Measurements from ENCODE around the gene CCSER1.
A peak's percentile ranks its signal among the peaks of the same experiment; 100 is the strongest.
"Not testable (repeated sequence)": the region's sequence is repeated elsewhere in the genome, so short reads cannot be mapped to it uniquely, and the experiment has no call there.

The CCSER1 gene

GRCh38 chr4:91220315-91220714 lies 1093.1 kb downstream of the CCSER1 start:
- DNase-seq, result peak; percentile 16

GRCh38 chr4:91222014-91222413 lies 1094.8 kb downstream of the CCSER1 start:
- peak; percentile 9 for DNase-seq

- DNase-seq, result no peak
These were observed 1099.7 kb downstream of the CCSER1 start for GRCh38 chr4:91226867-91227266.

- no peak for DNase-seq
These were observed 1101.5 kb downstream of the CCSER1 start for GRCh38 chr4:91228659-91229058.

GRCh38 chr4:91233164-91233563 lies 1106.0 kb downstream of the CCSER1 start:
- no peak for DNase-seq

GRCh38 chr4:91243132-91243531 lies 1115.9 kb downstream of the CCSER1 start:
- no peak for DNase-seq

GRCh38 chr4:91256043-91256442 lies 1128.8 kb downstream of the CCSER1 start:
- no peak for DNase-seq

GRCh38 chr4:91256751-91257150 lies 1129.6 kb downstream of the CCSER1 start:
- no peak for DNase-seq

GRCh38 chr4:91257721-91258120 lies 1130.5 kb downstream of the CCSER1 start:
- DNase-seq, result no peak

GRCh38 chr4:91258326-91258725 lies 1131.1 kb downstream of the CCSER1 start:
- no peak for DNase-seq

GRCh38 chr4:91267543-91267942 lies 1140.3 kb downstream of the CCSER1 start:
- no peak for DNase-seq

- DNase-seq, result not testable (repeated sequence)
These were observed 1141.3 kb downstream of the CCSER1 start for GRCh38 chr4:91268481-91268880.

GRCh38 chr4:91268913-91269312 lies 1141.7 kb downstream of the CCSER1 start:
- no peak for DNase-seq

- no peak for DNase-seq
These were observed 1152.7 kb downstream of the CCSER1 start for GRCh38 chr4:91279899-91280298.

- DNase-seq, result no peak
These were observed 1153.5 kb downstream of the CCSER1 start for GRCh38 chr4:91280551-91281290.

- DNase-seq, result no peak
These were observed 1155.0 kb downstream of the CCSER1 start for GRCh38 chr4:91282217-91282616.

GRCh38 chr4:91283726-91284230 lies 1156.6 kb downstream of the CCSER1 start:
- no peak for DNase-seq

- DNase-seq, result no peak
These were observed 1157.3 kb downstream of the CCSER1 start for GRCh38 chr4:91284480-91284879.

GRCh38 chr4:91285487-91285886 lies 1158.3 kb downstream of the CCSER1 start:
- no peak for DNase-seq

- DNase-seq, result no peak
These were observed 1161.6 kb downstream of the CCSER1 start for GRCh38 chr4:91288702-91289311.

GRCh38 chr4:91298156-91298700 lies 1171.0 kb downstream of the CCSER1 start:
- DNase-seq, result no peak

- no peak for DNase-seq
These were observed 1171.6 kb downstream of the CCSER1 start for GRCh38 chr4:91298824-91299223.

GRCh38 chr4:91302120-91302519 lies 1174.9 kb downstream of the CCSER1 start:
- DNase-seq, result no peak

GRCh38 chr4:91304292-91304691 lies 1177.1 kb downstream of the CCSER1 start:
- no peak for DNase-seq
